D721Med (cell line): ENCODE results near the gene AFF1.

ENCODE experiments used
- DNase-seq: peaks from one replicate; pipeline ENCODE4 v3.0.0; 2011; ENCODE audit warnings: low spot score; ENCODE audit not compliant: insufficient read length
- FAIRE-seq: peaks from 2 replicates; lab custom pipeline; 2011; peaks lifted over from hg19 to GRCh38; lab: Jason Lieb, UNC
- CTCF ChIP-seq: IDR thresholded peaks from 2 replicates; pipeline ENCODE4 v1.5.1; 2012; ENCODE audit warnings: mild to moderate bottlenecking, control low read depth; ENCODE audit not compliant: insufficient read depth; ENCODE audit errors: missing control alignments

Gene AFF1

DNA sequence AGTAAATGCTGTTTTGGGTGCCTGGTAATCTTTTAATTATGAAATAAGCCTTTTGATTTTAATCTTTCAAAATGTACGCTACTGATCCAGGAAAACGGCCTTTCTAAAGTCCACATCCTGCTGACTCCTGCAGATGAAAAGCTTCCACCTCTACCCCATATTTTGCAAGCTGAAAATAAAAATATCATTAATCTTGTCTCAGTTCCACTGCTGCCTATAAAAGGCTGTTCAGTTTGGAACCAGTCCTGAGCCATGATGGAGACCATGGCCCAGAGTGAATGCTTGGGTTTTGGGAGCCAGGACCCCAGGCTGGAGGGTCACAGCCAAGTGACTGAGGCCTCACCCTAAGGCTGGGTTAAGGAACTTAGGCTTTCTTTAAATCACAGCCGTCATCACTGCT, 110.8 kb downstream of the AFF1 start:
- FAIRE-seq (no peak), DNase-seq (no peak)
- no peak for TF ChIP-seq CTCF

DNA sequence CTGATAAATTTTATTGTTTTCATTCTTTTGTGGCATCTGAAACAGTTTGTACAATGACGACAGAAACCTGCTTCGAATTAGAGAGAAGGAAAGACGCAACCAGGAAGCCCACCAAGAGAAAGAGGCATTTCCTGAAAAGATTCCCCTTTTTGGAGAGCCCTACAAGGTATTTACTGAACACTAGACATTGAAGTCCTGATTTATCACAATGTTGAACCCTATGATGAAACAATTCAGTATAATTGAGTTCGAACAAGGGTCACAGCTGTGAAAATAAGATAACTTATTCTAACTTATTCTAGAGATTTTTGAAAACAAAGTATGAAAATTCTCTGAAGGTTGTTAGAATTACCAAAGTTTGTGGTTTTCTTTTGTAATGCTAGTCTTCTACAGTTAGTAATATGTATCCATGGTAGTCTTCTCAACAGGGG, 111.3 kb downstream of the AFF1 start:
- FAIRE-seq = peak; percentile 29
- no peak for DNase-seq
- no peak for TF ChIP-seq CTCF

GRCh38 chr4:87047281-87047798, 112.5 kb downstream of the AFF1 start:
- FAIRE-seq (no peak), DNase-seq (no peak)
- TF ChIP-seq CTCF = no peak

DNA sequence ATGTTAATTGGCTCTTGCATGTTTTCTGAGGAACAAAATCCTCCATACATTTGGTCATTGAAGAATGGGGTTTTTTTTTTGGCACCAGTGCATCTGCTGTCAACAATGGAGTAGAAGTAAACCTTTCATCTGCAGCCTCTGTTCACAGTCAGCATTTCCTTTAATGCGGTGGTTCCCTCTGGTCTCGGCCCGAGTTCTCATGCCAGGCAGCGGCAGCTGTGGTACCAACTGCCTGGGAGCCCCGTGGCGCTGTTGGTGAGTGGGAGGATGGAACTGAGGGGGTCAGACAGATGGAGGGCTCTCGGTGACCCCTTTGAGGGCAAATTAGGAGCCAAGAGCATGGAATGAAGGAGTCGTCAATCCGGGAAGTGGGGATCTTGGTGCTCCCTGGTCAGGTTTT, 114.7 kb downstream of the AFF1 start:
- TF ChIP-seq CTCF = no peak
- no peak for DNase-seq
- FAIRE-seq = no peak

- DNase-seq (no peak), FAIRE-seq (no peak)
- no peak for TF ChIP-seq CTCF
Measured at GRCh38 chr4:87050596-87050995, 115.8 kb downstream of the AFF1 start.

DNA sequence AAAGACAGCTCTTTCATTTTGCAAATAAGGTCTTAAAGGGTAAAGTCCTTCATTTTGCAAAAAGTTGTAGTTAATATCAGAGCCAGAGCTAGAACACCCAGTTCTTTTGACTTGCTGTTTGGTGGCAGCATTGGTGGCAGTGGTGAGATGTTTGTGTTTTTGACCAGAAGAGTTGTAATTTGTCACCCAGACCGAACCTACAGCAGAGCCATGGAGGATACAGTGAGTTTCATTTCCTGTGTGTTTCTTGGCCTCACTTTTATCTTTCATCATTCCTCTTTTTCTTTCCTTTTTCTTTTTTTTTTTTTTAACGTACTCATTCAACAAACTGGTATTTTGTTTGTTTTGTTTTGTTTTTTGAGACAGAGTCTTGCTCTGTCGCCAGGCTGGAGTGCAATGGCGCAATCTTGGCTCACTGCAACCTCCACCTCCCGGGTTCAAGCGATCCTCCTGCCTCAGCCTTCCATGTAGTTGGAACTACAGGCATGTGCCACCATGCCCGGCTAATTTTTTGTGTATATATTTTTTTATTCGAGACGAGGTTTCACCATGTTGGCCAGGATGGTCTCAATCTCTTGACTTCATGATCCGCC, 116.4 kb downstream of the AFF1 start:
- no peak for TF ChIP-seq CTCF
- DNase-seq (no peak), FAIRE-seq (no peak)

GRCh38 chr4:87052615-87053014, 117.8 kb downstream of the AFF1 start:
- TF ChIP-seq CTCF = no peak
- no peak for FAIRE-seq
- no peak for DNase-seq
